C1 segment of cervical spinal cord (tissue), 14 donors: Measurements from ENCODE around the gene NTM.
"Not testable (repeated sequence)": the region's sequence is repeated elsewhere in the genome, so short reads cannot be mapped to it uniquely, and the experiment has no call there.

ENCODE experiments used
- DNase-seq, 14 donors: peaks; one replicate each; lab custom pipeline; 2025; lab: John Stamatoyannopoulos, UW

Gene NTM

GRCh38 chr11:131497686-131498085, 127.3 kb downstream of the NTM start:
- DNase-seq = not testable (repeated sequence)

GRCh38 chr11:131498631-131499160, 128.3 kb downstream of the NTM start:
- peak in 12 of 14 donors; percentile 17 to 88 (median 62) for DNase-seq

- peak in 2 of 14 donors; percentile 28 to 47 for DNase-seq
These were observed 128.8 kb downstream of the NTM start for GRCh38 chr11:131499199-131499598.

- no peak for DNase-seq
These were observed 132.6 kb downstream of the NTM start for GRCh38 chr11:131503017-131503416.

- DNase-seq = peak in 8 of 14 donors; percentile 20 to 52 (median 40)
These were observed 134.0 kb downstream of the NTM start for GRCh38 chr11:131504199-131504949.

- DNase-seq = no peak
These were observed 135.9 kb downstream of the NTM start for GRCh38 chr11:131506348-131506747.

- no peak for DNase-seq
These were observed 140.2 kb downstream of the NTM start for GRCh38 chr11:131510662-131511061.

- no peak for DNase-seq
These were observed 141.4 kb downstream of the NTM start for GRCh38 chr11:131511794-131512193.

- no peak for DNase-seq
These were observed 141.8 kb downstream of the NTM start for GRCh38 chr11:131512228-131512627.

- DNase-seq = no peak
These were observed 143.6 kb downstream of the NTM start for GRCh38 chr11:131514062-131514461.

- DNase-seq = no peak
These were observed 148.0 kb downstream of the NTM start for GRCh38 chr11:131518305-131518838.

- no peak for DNase-seq
These were observed 152.4 kb downstream of the NTM start for GRCh38 chr11:131522851-131523250.

GRCh38 chr11:131530407-131530806, 160.0 kb downstream of the NTM start:
- peak in 6 of 14 donors; percentile 18 to 65 (median 44) for DNase-seq

GRCh38 chr11:131533149-131533548, 162.7 kb downstream of the NTM start:
- DNase-seq = no peak

- peak in 6 of 14 donors; percentile 12 to 68 (median 42) for DNase-seq
These were observed 163.6 kb downstream of the NTM start for GRCh38 chr11:131533998-131534397.

GRCh38 chr11:131534611-131535010, 164.2 kb downstream of the NTM start:
- DNase-seq = peak in 6 of 14 donors; percentile 25 to 54 (median 34)

GRCh38 chr11:131536159-131536558, 165.7 kb downstream of the NTM start:
- no peak for DNase-seq

GRCh38 chr11:131537196-131537595, 166.8 kb downstream of the NTM start:
- DNase-seq = no peak

GRCh38 chr11:131537748-131538147, 167.3 kb downstream of the NTM start:
- peak in 2 of 14 donors; percentile 29 to 32 for DNase-seq

GRCh38 chr11:131538322-131538721, 167.9 kb downstream of the NTM start:
- DNase-seq = no peak

- no peak for DNase-seq
These were observed 170.3 kb downstream of the NTM start for GRCh38 chr11:131540676-131541075.

GRCh38 chr11:131543389-131544025, 173.1 kb downstream of the NTM start:
- peak in 1 of 14 donors; percentile 21 for DNase-seq
